HL-60 (cell line): Measurements from ENCODE around the gene CLTB.
A peak's percentile ranks its signal among the peaks of the same experiment; 100 is the strongest.

Experiments used
- DNase-seq, 2 experiments: peaks; one replicate each; pipeline ENCODE4 v3.0.0-alpha.2; 2010 to 2020; ENCODE audit warnings: low read depth in 1 of 2, low spot score in 1 of 2
- H3K27ac ChIP-seq: fragments of 250-450 bp; sonication (Bioruptor Pico); replicated peaks from 2 replicates; pipeline ENCODE4 v1.5.1; 2020; ENCODE audit warnings: mild to moderate bottlenecking, moderate library complexity
- H3K27me3 ChIP-seq: fragments of 250-450 bp; sonication (Bioruptor Pico); 2 replicates; pipeline ENCODE4 v1.5.1; 2021; ENCODE audit warnings: mild to moderate bottlenecking, moderate library complexity; ENCODE audit not compliant: insufficient read depth, poor library complexity, severe bottlenecking
- H3K4me3 ChIP-seq: replicated peaks from 2 replicates; pipeline ENCODE4 v1.5.1; 2011; ENCODE audit warnings: mild to moderate bottlenecking, control low read depth, low read length; ENCODE audit not compliant: insufficient read depth
- GABPA ChIP-seq: IDR thresholded peaks from 2 replicates; pipeline ENCODE4 v1.6.1; 2012; ENCODE audit warnings: low read depth
- POLR2AphosphoS5 ChIP-seq: IDR thresholded peaks from 2 replicates; pipeline ENCODE4 v1.6.1; 2012; ENCODE audit warnings: low read depth
- REST ChIP-seq: IDR thresholded peaks from 2 replicates; pipeline ENCODE4 v1.6.1; 2012; ENCODE audit warnings: low read depth; ENCODE audit not compliant: insufficient replicate concordance
- SPI1 ChIP-seq: IDR thresholded peaks from 2 replicates; pipeline ENCODE4 v1.6.1; 2012; ENCODE audit warnings: low read depth, mild to moderate bottlenecking, borderline replicate concordance
- long read RNA-seq: library from polyadenylated mRNA; unstranded; transcript quantifications from one replicate; pipeline ENCODE4 v2.0.0, GENCODE V29; 2020
- TF ChIP-seq, protein P1 (sequence below): IDR thresholded peaks from one replicate; pipeline ENCODE4 v1.5.1; 2011; ENCODE audit warnings: low read length, control low read depth, inconsistent platforms; ENCODE audit not compliant: insufficient read depth

CLTB gene, protein sequence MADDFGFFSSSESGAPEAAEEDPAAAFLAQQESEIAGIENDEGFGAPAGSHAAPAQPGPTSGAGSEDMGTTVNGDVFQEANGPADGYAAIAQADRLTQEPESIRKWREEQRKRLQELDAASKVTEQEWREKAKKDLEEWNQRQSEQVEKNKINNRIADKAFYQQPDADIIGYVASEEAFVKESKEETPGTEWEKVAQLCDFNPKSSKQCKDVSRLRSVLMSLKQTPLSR
- long read RNA-seq, transcript CLTB-202 (5 exons, 1,161 nt): major isoform, 12 of 12 reads
- long read RNA-seq, partial matches to known transcripts: 0 of 12 reads
- long read RNA-seq, other reads (novel, unspliced or antisense): 0 of 12 reads

GRCh38 chr5:176415952-176416924 is at the start of gene CLTB:
TSS of gene CLTB (minus strand) at chr5:176416539. CDS start at chr5:176416363, 176 bp downstream.
- DNase-seq: peak; percentile 84
- H3K27ac ChIP-seq: peak within 1 kb of the TSS; percentile 56

DNA sequence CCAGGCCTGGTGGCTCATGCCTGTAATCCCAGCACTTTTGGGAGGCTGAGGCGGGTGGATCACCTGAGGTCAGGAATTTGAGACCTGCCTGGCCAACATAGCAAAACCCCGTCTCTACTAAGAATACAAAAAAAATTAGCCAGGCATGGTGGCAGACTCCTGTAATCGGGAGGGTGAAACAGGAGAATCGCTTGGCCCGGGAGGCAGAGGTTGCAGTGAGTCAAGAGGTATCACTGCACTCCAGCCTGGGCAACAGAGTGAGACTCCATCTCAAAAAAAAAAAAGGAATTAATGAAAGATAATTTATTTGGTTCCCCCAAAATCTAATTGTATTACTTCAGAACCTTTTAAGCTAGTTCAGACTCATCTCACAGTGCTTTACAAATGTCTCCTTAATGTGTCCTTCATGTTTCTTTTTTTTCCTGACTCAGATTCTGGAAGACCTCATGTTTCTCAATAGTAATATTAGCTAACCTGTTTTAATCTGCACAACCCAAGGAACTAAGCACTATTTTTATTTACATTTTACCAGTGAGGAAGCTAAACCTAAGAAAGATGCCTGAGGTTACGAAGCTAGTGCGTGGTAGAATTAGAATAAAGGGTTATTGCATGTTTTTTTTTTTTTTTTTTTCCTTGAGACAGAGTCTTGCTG is 46.9 kb upstream of the CLTB start:
- no peak for DNase-seq
- Histone ChIP-seq H3K4me3 (no peak overlapping the region), H3K27me3 (no peaks in the 10 kb centered on the region), H3K27ac (no peak overlapping the region)
- TF ChIP-seq GABPA (no peak), POLR2AphosphoS5 (no peak), SPI1 (no peak), REST (no peak)
- TF ChIP-seq, protein P1, sequence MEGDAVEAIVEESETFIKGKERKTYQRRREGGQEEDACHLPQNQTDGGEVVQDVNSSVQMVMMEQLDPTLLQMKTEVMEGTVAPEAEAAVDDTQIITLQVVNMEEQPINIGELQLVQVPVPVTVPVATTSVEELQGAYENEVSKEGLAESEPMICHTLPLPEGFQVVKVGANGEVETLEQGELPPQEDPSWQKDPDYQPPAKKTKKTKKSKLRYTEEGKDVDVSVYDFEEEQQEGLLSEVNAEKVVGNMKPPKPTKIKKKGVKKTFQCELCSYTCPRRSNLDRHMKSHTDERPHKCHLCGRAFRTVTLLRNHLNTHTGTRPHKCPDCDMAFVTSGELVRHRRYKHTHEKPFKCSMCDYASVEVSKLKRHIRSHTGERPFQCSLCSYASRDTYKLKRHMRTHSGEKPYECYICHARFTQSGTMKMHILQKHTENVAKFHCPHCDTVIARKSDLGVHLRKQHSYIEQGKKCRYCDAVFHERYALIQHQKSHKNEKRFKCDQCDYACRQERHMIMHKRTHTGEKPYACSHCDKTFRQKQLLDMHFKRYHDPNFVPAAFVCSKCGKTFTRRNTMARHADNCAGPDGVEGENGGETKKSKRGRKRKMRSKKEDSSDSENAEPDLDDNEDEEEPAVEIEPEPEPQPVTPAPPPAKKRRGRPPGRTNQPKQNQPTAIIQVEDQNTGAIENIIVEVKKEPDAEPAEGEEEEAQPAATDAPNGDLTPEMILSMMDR: no peak

More at GRCh38 chr5:176415952-176416924, at the start of gene CLTB:
- TF ChIP-seq POLR2AphosphoS5 (peak; percentile 50; the same call in 1 of the 2 replicates), SPI1 (peak; percentile 78), REST (peak; percentile 31), GABPA (no peak)
- TF ChIP-seq, protein P1: peak; percentile 3
- Histone ChIP-seq H3K27me3 (no peaks in the 10 kb centered on the region), H3K4me3 (peak within 1 kb of the TSS; percentile 63)

DNA sequence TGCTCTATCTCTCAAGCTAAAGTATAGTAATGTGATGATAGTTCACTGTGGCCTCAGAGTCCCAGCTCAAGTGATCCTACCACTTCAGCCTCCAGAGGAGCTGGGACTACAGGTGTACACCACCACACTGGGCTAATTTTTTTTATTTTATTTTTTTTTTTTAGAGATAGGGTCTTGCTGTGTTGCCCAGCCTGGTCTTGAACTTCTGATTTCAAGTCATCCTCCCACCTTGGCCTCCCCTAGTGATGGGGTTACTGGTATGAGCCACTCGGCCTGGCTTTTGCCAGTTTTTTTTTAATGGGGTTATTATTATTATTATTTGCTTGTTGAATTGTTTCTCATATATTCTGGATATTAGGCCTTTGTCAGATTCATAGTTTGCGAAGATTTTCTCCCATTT is 45.0 kb upstream of the CLTB start:
- H3K4me3 ChIP-seq: no peak overlapping the region
- no peak for TF ChIP-seq SPI1
- no peak for DNase-seq
- H3K27me3 ChIP-seq: no peaks in the 10 kb centered on the region
- H3K27ac ChIP-seq: no peak overlapping the region
